VCaP (cell line): ENCODE data around the gene ZNF562.

ENCODE experiments used
- H3K27ac ChIP-seq: fragments of 450-650 bp; 2 replicates; pipeline ENCODE4 v1.5.1; 2017
- TF ChIP-seq, protein P1 (sequence below): fragments of 450-650 bp; conservative IDR thresholded peaks from 2 replicates; pipeline ENCODE4 v1.5.1; 2017; ENCODE audit warnings: mild to moderate bottlenecking, moderate library complexity

ZNF562 gene

DNA sequence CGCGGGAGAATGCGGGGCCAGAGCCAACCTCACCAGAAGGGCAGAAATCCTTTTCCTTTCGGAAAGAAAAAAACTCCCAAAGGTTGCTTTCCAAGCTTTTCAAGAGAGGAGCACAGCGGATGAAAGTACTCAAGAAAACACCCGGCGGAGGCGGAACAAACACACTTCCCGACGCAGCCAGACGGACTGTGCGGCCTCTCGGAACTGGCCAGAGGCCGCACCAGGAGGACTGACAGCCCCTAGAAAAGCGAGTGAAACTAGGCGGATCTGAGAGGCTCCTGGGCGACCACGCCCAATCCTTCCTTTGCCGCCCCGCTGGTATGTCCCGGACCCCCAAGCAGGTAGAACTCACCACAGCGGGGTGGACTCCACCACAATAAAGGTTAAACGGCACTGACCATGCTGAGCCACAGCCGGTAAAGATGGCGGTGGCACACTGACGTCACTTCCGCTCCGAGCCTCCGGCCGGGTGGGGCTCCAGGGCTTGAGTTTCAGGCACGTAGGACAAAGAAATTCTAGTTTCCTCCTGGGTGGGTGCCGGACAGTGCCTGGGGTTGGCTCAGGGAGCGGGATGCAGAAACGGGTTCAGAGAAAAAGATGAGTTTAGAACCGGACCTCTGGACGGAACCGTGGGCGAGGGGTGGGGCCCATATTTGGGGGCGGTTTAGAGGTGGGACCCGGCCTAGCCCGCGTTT is at the start of gene ZNF562:
Gene ZNF562 (minus strand): TSS at position 438 of the 695 bp plus-strand sequence. CDS start 14,356 bp downstream, outside the sequence.
- TF ChIP-seq, protein P1, sequence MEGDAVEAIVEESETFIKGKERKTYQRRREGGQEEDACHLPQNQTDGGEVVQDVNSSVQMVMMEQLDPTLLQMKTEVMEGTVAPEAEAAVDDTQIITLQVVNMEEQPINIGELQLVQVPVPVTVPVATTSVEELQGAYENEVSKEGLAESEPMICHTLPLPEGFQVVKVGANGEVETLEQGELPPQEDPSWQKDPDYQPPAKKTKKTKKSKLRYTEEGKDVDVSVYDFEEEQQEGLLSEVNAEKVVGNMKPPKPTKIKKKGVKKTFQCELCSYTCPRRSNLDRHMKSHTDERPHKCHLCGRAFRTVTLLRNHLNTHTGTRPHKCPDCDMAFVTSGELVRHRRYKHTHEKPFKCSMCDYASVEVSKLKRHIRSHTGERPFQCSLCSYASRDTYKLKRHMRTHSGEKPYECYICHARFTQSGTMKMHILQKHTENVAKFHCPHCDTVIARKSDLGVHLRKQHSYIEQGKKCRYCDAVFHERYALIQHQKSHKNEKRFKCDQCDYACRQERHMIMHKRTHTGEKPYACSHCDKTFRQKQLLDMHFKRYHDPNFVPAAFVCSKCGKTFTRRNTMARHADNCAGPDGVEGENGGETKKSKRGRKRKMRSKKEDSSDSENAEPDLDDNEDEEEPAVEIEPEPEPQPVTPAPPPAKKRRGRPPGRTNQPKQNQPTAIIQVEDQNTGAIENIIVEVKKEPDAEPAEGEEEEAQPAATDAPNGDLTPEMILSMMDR, result no peak
- peak within 1 kb of the TSS; percentile 89 for H3K27ac ChIP-seq

DNA sequence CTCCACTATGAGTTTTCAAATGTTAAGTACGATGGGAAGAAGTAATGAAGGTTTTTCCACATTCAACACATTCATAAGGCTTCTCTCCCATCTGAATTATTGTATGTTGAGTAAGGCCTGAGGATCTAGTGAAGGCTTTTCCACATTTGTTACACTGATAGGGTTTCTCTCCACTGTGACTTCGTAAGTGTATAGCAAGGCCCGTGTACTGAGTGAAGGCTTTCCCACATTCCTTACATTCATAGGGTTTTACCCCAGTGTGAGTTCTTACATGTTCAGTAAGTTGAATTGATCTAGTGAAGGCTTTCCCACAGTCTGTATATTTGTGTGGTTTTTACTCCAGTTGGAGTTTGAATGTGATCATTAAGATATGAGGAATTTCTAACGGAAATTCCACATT is 49.3 kb upstream of the ZNF562 start:
- TF ChIP-seq, protein P1, result no peak

DNA sequence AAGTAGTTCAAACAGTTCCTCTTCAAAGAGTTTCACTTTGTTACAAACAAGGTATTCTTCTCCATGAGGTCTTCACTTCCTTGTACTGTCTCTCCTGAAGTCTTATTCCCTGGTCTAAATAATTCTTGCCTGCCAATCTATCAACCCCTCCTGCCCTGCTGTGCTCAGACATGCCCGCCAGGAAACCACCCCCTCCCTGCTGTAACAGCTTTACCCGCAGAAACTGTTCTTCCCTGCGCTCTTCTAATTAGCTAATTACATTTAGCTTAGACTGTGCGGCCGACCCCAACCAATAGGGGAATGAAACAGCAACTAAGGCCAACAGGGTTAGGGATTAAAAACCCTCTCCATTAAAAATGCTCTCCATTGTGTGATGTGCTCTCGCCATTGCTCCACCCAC is 47.0 kb upstream of the ZNF562 start:
- no peak overlapping the region for H3K27ac ChIP-seq
- TF ChIP-seq, protein P1, result no peak

More for the DNA sequence above, 49.3 kb upstream of the ZNF562 start:
- no peak overlapping the region for H3K27ac ChIP-seq

DNA sequence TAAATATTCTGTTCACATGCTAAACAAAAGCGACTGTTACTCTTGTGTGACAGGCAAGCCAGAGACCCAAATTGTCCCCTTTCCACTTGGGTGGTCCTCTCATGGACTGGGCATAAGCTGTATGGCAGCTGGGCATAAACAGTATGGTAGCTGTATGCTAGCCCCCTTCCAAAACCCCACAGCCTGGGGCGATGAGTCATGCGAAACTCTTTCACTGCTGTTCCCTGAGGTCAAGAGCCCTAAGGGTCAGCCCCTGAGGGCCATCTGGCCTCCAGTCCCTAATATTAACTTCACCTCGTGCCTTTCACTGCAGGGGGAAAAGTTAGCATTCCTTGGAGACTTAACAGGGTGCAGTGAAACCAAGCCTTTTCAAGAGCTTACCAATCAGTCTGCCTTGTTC is 45.6 kb upstream of the ZNF562 start:
- no peak overlapping the region for H3K27ac ChIP-seq
- TF ChIP-seq, protein P1, result no peak

DNA sequence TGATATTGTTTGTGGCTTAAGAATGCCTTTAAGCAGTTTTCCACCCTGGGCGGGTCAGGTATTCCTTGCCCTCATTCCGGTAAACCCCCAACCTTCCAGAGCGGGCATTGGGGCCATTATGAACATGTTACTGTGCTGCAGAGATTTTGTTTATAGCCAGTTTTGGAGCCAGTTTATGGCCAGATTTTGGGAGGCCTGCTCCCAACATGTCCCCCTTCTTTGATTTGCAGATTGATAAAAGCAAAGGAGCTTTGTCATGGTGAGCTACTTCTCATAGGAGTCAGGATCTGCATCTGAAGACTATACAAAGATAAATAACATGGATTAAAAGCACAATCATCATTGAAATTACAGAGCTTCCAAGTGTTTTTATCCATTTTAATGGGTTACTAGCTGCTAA is 36.9 kb upstream of the ZNF562 start:
- no peak overlapping the region for H3K27ac ChIP-seq
- TF ChIP-seq, protein P1, result no peak

DNA sequence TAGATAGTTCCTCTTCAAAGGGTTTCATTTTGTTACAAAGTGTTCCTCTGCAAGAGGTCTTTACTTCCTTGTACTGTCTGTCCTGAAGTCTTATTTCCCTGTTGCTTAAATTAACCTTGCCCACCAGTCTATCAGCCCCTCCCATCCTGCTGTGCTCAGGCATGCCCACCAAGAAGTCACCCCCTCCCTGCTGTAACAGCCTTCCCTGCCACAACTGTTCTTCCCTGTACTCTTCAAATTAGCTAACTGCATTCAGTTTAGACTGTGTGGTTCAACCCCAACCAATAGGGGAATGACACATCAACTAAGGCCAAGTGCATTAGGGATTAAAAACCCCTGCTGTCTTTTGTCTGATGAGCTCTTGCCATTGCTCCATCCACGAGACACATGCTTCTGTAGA is 34.4 kb upstream of the ZNF562 start:
- no peak overlapping the region for H3K27ac ChIP-seq
- TF ChIP-seq, protein P1, result no peak

DNA sequence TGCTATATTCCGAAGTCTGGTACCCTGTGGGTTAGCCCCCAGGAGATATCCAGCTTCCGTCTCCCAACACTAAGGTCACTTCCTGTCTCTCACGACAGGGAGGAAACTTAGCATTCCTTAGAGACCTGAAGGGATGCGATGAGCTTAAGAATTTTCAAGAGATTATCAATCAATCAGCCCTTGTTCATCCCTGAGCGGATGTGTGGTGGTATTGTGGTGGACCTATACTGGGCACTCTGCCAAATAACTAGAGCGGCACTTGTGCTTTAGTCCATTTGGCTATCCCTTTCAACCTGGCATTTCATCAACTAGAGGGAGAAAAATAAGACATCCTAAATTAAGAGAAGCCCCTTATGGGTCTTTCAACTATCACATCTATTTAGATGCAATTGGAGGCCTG is 30.9 kb upstream of the ZNF562 start:
- H3K27ac ChIP-seq, result no peak overlapping the region
- TF ChIP-seq, protein P1, result no peak
